A204.1 (cell line): ENCODE results near the gene MICALL2.
"Not testable (repeated sequence)": the region's sequence is repeated elsewhere in the genome, so short reads cannot be mapped to it uniquely, and the experiment has no call there.

ENCODE experiments used
- FAIRE-seq: peaks from 2 replicates; lab custom pipeline; 2012; peaks lifted over from hg19 to GRCh38; lab: Jason Lieb, UNC

MICALL2 gene

DNA sequence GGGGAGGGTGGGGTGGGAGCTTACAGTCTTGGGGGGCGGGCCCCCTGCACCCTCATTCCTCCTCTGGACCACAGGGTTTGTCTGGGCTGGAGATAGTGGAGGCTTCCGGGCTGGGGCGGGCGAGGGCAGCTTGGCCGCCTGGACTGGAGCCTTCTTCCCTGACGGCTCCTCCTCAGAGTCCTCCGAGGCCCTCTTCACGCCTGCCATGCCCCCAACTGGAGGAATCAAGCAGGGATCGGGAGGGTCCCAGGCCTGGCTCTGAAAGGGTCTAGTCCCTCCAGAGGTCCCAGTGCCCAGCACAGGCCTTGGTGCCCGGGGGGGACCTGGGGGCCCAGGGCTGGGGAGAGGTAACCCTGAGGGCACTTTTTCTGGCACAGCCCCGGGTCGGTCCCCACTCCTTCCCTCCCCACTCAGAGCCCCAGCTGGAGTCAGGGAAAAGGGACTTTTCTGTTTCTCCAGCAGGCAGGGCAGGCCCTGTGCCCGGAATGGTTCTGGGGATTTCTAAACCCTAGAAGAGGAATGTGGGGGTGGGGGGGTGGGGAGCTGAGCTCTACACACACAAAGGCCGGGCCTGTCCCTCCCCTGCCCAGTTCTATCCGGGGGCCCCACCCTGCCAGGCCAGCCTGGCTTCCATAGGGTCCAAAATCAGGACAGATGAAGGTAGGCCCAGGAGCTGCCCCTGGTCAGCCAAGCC lies 11.6 kb downstream of the MICALL2 start:
- no peak for FAIRE-seq

DNA sequence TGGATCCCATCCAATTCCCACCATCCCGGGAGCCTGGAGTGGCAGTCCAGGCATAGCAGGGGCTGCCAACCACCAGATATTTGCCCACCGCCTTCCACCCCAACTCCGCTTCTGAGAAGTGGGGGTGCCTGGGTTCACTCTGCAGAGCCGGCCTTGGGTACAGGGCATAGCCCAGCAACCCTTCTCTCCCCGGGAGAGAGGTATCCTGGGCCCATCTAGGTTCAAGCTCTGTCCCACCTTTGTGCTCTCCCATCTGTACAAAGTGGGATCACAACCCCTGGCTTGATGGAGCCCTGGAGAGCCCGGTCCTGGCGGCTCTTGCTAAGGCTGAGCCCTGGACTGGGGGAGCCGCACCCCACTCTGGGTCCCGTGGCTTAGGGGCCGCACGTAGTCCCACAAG lies 12.2 kb downstream of the MICALL2 start:
- FAIRE-seq, result no peak

DNA sequence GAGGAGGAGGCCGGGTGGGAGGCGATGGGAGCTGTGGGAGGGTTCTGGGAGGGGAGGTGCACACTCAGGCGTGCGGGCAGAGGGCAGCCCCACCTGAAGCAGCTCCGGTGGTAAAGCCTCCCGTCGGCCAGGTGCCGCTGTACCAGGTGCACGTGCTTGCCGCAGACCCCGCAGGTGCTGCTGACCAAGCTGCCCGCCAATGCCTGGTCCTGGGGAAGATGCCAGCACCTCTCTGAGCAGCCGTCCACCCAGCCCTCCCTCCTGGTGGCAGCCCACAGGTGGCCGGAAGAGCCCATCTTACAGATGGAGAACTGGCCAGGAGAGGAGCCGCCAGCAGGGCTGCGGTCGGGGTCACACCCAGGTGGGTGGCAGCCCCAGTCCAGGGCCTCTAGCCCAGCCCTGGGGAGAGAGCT lies 12.6 kb downstream of the MICALL2 start:
- FAIRE-seq, result no peak

DNA sequence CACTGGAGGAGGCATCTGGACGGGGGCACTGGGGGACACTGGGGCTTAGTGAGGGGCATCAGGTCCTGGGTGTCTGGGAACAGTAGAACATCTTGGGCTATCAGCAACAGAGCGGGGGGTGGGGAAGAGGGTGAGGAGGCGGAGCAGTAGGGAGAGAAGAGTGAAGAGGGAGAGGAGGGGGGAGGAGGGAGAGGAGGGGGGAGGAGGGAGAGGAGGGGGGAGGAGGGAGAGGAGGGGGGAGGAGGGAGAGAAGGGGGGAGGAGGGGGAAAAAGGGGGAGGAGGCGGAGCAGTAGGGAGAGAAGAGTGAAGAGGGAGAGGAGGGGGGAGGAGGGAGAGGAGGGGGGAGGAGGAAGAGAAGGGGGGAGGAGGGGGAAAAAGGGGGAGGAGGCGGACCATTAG lies 13.2 kb downstream of the MICALL2 start:
- not testable (repeated sequence) for FAIRE-seq

DNA sequence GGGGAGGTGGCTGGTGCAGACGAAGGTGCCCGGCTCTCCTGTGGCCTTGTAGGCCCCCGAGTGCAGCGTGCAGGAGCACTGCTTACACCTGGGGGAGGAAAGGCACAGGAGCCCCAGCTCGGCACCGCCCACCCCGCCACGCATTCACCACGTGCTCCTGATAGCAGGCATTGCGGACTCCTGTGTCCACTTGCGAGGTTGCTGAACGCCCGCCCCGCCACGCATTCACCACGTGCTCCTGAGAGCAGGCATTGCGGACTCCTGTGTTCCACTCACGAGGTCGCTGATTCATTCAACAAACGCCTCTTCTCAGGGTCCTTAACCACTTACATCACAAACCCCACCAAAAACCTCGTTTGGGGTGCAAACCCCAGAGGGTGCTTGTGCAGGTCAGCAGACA lies 13.9 kb downstream of the MICALL2 start:
- no peak for FAIRE-seq

DNA sequence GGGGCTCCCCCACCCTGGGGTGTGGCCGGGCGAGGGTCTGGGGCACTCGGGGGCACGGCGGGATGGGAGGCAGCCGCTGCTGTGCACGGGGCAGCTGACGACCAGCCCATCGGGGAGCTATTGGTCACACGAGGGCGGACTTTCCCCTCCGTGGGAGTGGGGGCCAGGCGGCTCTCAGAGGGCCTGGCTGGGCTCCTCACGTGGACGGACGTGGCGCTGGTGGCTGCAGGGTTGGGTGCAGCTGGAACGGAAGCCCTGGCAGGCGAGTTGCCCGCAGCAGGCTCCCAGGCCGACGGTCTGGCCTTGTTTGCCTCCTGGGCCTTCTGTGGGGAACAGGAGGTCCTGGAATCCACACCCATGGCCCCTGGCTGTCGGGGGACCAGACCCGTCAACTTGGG lies 14.3 kb downstream of the MICALL2 start:
- no peak for FAIRE-seq

DNA sequence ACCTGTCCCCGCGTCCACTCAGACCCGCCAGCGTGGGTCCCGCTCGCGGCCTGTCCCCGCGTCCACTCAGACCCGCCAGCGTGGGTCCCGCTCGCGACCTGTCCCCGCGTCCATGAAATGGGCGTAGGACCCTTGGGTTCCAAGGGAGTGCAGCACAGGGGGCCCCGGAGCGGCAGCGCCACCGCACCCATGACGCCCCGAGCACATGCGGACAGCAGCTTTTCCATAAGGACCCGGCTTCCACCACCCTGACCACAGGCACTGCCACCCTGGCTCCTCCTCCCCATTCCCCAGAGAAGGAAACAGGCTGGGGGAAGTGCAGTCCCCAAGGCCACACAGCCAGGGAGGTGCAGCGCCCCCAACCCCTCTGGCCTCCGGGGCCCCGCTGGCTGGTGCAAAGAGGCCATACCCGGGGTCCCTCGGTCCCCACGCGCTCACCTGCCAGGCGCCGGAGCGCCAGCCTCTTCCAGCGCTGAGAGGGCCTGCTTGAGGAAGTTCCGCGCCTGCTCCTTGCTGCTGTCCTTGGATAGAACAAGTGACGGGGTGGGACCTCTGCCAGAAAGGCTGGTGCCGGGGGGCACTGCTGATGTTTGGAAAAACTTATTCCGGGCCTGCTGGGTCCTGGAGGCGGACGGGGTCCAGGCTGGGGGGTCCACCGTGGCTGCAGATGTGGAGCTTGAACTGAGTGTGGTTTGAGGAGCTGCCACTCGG lies 14.9 kb downstream of the MICALL2 start:
- FAIRE-seq, result no peak

DNA sequence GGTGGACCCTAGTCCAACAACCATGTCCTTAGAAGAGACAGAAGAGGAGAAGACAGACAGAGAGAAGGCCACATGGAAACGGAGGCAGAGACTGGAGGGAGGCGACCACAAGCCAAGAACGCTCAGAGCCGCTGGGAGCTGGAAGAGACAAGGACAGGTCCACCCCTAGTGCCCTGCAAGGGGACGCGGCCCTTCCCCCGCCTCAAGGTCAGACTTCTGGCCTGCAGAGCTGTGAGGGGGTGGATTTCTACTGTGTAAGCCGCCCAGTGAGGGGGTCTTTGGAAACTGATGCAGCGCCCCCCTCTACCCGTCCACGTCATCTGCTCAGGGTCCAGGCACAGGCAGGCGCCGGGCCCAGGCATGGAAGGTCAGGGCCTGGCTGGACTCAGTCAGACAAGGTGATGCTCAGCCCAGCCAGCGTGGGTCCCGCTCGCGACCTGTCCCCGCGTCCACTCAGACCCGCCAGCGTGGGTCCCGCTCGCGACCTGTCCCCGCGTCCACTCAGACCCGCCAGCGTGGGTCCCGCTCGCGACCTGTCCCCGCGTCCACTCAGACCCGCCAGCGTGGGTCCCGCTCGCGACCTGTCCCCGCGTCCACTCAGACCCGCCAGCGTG lies 15.6 kb downstream of the MICALL2 start:
- not testable (repeated sequence) for FAIRE-seq

DNA sequence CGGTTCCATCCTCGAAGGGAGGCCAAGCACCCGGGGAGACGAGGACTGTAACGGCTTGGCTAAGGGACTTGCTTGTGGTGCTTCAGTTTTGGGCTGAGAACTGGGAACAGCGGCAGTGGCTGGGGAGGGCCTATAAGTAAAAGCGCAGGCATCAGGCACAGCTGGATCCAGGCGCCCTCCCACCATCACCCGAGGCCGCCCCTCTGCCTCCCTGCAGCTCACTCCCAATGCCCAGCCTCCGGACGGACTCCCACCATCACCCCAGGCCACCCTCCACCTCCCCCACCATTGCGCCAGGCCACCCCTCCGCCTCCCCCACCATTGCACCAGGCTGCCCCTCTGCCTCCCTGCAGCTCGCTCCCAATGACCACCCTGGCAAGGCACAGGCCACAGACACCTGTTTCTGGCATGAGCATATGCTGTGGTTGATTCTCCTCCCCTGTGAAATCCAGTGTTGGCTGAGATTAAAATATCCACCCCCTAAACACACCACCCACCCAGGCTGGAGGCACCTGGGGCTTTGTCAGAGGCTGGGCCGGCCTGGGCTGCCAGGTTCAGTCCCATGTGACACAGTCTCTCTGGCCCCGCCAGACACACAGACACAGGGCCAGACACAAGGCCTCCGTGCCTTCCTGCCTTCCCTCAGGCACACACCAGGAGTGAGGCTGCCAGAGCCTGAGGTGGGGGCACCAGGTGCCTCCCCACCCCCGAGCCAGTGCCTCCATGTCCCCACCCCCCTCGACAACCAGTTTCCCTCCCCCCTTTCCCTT lies 16.7 kb downstream of the MICALL2 start:
- FAIRE-seq, result no peak

DNA sequence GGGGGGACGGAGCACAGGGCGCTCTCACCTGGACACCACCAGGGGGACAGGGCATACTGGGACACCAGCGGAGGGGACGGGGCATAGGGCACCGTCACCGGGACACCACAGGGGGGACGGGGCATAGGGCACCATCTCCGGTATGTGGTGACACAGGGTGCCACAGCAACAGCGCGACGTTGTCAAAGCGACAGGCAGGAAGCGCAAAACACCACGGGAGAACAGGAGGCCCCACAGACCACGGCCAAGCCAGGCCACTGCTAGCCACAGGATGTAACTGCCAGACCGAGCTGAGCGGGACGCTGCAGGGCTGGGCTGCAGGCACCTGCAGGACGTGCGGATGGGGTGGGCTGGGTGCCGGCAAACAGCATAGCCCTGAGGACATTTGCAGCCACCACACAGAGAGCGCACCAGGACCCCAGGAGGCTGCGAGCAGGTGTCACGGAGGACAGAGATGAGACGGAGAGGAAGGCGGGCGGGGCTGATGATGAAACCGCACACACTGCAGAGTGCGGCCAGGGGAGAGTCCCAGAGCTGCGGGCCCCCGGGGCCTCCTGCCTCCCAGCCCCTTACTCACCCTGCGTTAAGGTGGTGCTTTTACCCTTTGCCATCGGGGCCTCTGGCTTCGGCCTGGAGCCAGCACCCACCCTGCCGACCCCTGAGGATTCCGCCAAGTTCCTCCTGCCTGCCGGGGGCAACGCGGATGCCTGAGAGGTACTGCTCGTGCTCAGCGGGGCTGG lies 17.5 kb downstream of the MICALL2 start:
- no peak for FAIRE-seq

DNA sequence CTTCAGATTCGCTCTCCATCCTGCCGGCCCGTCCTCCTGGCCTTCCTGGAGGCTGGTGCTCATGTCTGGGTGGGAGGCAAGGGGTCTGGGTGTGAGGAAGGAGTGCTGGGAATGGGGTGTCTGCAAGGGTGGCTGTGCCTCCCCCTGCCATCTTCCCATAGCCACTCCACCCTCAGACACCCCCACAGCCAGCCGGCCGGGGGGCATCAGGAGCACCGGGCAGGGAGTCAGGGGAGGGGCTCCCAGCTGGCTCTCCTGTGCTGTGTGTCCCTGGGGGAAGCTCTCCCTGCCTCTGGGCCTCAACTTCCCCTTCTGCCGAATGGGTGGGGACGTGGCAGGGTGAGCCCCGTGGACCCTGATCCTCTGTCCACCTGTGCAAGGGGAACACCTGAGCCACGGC lies 18.6 kb downstream of the MICALL2 start:
- FAIRE-seq, result no peak

DNA sequence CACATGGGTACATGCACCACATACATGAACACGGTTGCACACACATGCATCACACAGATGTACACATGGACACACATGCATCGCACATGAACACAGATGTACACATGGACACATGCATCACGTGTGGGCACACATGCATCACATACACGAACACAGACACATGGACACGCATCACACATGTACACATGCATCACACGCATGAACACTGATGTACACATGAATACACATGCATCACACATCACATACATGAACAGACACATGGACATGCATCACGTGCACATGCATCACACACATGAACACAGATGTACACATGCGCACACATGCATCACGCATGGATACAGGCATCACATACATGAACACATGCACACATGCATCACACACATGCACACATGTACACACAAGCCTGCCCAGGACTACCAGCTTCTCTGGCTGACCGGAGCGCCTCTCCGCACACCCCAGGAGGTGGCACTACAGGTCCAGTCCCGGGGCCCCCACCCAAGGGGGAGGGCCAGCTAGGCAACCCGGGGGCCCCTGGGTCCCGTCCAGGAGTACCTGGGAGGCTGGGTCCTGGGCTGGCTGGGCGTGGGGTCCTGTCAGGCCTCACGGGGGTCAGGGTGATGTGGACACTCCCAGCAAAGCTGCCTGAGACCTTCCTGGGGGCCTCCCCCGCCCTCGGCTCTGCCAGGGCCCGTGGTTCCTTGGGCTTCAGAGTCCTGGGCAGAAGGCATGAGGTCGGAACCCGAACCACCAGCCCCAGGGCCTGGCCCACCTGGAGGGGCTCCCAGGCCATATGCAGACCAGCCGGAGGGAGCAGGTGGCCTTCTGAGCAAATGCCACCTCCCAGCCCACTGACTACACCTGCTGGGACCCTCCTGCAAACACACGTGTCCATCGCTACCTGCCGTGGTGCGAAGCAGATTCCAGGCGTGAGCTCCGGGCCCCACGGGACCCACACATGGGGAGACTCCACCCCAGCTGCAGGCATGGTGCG lies 19.6 kb downstream of the MICALL2 start:
- FAIRE-seq, result no peak

DNA sequence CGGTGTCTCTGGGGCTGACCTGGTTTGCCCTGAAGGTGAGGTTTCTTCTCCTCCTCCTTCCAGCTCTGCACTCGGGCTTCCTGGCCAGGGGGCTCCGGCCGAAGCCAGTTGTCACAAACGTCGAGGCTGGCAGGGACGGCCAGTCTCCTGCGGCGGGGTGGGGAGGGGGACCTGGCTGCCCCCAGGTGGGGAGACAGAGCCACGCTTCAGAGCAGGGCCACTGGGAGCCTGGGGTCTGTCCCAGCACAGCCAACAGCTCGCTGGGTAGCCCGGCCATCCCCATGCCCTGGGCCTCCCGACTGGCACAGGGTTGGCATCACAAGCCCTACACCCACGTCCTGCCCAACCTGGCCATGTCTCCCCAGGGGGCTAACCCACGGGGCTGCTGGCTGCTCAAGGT lies 20.4 kb downstream of the MICALL2 start:
- FAIRE-seq, result no peak

DNA sequence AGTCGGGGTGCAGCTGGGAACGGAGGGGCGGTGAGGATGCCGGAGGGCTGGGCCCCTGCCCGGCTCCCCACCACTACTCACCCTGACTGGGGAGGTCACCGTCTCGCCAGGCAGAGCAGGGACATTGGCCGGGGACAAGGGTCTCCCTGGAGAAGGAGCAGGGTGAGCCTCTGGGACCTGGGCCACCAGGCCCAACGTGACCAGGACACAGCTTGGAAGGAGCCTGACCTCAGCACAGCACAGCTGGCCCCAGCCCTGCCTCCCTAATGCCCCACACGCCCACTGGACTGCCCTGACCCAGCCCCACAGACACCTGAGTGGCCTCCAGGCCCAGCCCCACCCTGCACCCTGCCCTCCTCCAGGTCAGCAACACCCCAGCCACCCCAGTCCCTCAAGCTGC lies 21.1 kb downstream of the MICALL2 start:
- FAIRE-seq, result no peak

DNA sequence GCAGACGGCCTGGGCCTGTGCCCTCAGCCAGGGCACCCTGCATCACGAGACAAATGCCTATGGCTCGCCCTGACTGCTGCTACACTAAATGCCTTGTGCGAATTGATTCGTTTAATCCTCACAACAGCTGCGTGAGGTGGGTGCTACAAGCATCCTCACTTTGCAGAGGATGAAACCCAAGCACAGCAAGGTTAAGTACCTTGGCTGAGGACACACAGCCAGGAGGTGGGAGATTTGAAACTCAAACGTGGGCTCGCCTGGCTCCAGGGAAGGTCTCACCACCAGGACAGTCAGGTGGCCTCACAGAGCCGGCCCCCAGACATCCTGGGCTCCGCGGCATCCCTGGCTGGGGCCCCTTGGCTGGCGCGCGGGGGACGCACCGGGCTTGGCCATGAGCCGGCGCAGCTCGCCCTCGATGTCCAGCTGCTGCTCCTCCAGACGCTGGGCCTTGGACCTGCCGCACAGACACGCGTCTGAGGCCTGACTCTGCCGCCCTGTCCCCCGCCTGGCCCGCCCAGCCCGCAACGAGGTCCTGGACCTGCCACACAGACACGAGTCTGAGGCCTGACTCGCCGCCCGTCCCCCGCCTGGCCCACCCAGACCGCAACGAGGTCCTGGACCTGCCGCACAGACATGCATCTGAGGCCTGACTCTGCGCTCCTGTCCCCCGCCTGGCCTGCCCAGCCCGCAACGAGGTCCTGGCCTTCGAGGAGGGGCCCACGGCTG lies 22.0 kb downstream of the MICALL2 start:
- no peak for FAIRE-seq

DNA sequence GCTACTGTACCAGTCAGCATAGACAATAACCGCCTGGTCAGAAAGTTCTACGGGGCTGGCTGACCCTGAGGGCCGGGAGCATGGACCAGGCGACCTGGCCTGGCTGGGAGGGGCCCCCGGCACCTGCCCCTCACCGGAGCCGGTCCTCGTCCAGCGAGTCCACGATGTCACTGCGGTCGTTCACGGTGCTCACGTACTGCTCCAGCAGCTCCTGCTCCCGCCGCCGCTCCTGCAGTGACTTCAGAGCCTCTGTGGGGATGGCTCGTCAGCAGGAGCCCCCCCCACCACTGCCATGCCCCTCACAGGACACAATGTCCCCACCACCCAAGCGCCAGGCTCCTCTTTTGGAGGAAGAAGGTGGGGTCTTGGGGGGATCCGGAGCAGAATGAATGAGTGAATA lies 22.7 kb downstream of the MICALL2 start:
- no peak for FAIRE-seq

DNA sequence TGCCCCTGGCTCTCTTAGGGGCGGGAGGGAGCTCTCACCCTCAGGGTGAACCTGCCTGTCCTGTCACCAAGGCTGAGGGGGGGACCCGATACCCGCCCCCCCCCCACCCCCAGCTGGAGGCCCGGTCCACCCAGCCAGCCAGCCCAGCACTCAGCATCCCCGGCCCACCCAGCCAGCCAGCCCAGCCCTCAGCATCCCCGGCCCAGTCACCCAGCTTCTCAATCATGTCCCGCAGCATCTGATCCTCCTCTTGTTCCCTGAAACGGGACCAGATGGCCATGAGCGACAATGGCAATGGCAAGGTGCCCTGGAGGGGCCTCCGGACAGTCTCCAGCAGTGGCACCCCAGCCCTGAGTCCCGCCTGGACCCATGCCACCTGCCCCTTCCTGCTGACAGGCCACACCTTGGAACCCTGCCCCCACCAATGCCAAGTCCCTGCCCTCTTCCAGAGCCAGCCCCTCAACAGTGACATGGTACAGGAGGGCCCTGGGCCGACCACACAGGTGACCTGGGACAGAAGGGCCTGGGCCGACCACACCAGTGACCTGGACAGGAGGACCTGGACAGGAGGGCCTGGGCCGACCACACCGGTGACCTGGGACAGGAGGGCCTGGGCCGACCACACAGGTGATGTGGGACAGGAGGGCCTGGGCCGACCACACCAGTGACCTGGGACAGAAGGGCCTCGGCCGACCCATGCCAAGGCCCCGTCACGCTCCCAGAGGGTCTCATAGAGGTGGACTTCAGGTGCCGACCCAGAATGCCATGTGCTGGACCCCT lies 24.2 kb downstream of the MICALL2 start:
- no peak for FAIRE-seq

DNA sequence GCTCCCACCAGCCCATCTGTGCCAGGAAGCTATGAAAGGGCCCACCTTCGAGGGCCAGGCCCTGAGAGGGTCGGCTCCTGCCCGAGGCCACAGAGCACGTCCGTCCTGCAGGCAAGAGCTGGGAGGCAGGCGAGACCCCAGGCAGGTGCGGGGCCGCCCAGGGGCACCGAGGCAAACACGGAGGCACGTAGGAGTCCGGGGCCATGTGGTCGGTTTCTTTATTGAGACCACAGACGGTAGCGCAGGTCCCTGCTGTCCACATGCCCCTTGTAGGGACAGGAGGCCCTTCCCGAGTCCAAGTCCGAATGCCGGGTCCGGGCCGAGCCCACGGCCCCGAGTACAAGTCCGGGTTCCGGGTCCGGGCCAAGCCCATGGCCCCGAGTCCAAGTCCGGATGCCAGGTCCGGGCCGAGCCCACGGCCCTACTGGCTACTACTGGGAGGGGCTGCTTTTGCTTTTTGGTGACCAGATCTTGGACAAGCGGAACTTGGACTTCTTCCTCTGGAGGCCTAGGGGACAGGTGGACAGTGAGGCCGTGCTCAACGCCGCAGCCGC lies 25.0 kb downstream of the MICALL2 start:
- FAIRE-seq, result no peak
